DMS153 (cell line): ENCODE measurements around the gene LYG2.
"Not testable (repeated sequence)": the region's sequence is repeated elsewhere in the genome, so short reads cannot be mapped to it uniquely, and the experiment has no call there.

Source experiments
- DNase-seq: peaks from one replicate; lab custom pipeline; 2025; lab: John Stamatoyannopoulos, UW

Gene LYG2

DNA sequence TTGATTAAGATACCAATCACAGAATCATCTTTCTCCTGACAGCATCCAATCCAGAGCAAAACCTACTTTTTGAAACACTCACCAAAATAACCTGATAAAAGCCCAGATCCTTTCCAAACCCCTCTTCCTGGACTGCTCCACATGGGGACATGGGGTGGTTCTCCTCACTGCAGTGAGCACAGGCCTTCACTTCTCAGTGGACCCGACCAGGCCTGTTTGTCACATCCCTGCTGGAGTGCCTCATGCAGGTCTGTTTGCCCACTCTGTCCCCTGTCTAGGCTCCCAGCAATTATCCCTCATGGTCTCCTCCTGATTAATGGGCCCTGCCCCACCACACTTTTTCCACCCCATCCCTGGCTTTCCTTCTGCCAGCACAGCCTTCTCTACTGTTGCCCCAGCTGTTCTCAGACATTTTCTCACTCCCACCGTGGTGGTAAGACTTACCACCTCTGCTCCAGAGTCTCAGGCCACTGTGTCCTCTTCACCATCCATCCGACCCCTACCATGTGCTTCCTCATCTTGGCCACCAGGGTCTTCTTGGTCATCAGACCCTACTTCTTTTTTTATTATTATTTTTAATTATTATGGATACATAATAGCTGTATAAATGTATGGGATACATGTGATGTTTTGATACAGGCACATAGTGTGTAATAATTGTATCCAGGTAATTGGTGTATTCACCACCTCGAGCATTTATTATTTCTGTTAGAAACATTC is 53.3 kb downstream of the LYG2 start:
- no peak for DNase-seq

DNA sequence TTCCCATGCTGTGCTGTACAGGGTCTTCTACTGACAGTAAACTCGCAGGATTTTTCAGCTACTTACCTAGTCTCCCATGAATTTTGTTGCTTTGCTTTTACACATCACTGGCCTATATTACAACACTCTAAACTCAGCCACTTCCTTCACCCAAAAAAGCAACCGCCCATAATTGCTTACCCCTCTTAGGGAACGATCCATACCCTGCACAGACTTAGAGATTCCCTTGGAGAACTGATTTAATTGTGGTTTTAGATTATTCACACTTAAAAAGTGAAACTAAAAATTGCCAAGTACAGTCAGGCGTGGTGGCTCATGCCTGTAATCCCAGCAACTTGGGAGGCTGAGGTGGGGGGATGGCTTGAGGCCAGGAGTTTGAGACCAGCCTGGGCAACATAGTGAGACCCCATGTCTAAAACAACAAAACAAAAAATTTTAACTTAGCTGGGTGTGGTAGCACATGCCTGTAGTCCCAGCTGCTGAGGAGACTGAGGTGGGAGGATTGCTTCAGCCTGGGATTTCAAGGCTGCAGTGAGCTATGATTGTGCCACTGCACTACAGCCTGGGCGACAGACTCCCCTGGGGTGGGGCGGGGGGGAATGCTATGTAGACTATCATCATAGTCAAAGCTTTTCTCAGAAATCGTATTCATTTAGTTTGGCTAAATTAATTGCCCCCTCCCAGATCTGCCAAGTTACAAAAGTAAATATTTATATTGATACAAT is 55.2 kb downstream of the LYG2 start:
- no peak for DNase-seq

DNA sequence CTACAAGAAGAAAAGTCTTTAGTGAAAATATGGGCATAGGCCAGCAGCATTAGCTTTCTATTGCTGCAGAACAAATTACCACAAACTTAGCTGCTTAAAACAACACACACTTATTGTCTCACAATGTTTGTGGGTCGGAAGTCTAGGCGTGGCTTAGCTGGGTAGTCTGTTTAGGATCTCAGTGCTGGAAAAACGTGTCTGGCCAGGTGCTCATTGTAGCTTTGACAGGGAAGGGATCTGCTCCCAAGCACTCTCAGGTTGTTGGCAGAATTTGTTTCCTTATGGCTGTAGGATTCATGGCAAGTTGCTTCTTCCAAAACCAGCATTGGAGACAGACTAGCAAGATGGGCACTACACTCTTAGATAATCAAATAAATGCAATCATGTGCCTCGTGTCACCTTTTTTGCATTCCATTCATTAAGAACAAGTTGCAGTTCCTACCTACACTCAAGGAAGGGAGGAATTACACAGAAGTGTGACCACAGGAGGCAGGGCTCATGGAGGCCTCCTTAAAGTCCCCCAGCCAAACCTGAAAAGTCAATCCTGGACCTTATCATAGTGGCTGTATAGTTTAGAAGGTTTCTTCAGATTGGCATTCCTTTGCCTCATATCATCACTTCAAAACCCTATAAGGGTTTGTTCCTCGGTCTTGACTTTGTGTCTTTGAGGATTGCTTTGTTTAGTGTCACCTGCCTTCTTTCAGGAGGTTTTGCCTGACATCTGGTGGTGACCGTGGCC is 57.2 kb downstream of the LYG2 start:
- DNase-seq: no peak

DNA sequence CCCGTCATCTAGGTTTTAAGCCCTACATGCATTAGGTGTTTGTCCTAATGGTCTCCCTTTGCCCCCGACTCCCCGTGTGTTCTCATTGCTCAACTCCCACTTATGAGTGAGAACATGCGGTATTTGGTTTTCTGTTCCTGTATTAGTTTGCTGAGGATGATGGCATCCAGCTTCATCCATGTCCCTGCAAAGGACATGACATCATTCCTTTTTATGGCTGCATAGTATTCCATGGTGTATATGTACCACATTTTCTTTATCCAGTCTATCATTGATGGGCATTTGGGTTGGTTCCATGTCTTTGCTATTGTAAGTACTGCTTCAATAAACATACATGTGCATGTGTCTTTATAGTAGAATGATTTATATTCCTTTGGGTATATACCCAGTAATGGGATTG is 63.1 kb downstream of the LYG2 start:
- DNase-seq: not testable (repeated sequence)
